Measurements from ENCODE around the gene ZBTB42. TPM values are rescaled to one million over a fixed set of nuclear protein-coding genes. Genes with fewer than 3 reads are reported as not detected.

ZBTB42 gene
- total RNA-seq, 1 experiment from 2014 or later, result 16.5 TPM

DNA sequence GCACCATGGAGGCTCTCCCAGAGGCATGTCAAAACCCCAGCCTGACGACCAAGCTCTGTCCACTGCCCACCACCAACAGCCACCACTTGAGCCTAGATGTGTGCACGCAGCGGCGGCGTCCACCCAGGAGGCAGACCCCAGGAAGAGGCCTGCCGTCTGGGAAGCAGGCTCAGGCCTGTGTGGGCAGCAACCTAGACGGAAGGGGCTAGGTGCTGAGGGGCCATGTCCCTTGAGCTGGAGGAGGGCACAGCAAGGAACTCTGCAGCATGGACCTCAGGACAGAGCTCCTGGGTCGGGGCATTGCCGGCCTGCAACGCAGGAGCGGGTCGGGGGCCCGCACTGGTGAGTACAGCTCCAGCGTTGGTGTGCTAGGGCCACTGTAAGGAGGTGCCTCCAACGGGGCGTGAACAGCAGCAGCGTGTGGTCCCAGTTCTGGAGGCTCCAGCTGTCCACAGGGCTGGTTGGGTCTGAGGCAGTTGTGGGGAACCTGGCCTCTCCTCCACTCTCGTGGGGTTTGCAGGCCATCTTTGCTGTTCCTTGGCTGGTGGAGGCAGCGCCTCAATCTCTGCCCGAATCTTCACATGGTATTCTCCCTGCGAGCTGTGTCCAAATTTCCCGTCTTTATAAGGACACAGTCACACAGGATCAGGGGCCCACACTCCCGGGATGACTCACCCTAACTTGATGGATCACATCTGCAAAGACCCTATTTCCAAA lies 20.5 kb downstream of the ZBTB42 start:
- ATAC-seq, result no peak
- Histone ChIP-seq H3K27me3 (ENCODE audit: control insufficient read depth, insufficient read depth, low read length) (no peaks in the 10 kb centered on the region), H3K4me3 (ENCODE audit: low read depth in 2 of 2, low read length in 2 of 2) (no peak overlapping the region), H3K9me3 (ENCODE audit: control insufficient read depth, insufficient read depth, low read depth, low read length) (no peaks in the 10 kb centered on the region), H3K4me1 (ENCODE audit: control insufficient read depth, insufficient read depth, low read length) (peaks cover 18% of the 10 kb centered on the region), H3K36me3 (ENCODE audit: control insufficient read depth, insufficient read depth, low read length) (no peaks in the 10 kb centered on the region; the same call in 1 of the 2 replicates), H3K27ac (ENCODE audit: low read length) (no peak overlapping the region)
- TF ChIP-seq, protein P1, sequence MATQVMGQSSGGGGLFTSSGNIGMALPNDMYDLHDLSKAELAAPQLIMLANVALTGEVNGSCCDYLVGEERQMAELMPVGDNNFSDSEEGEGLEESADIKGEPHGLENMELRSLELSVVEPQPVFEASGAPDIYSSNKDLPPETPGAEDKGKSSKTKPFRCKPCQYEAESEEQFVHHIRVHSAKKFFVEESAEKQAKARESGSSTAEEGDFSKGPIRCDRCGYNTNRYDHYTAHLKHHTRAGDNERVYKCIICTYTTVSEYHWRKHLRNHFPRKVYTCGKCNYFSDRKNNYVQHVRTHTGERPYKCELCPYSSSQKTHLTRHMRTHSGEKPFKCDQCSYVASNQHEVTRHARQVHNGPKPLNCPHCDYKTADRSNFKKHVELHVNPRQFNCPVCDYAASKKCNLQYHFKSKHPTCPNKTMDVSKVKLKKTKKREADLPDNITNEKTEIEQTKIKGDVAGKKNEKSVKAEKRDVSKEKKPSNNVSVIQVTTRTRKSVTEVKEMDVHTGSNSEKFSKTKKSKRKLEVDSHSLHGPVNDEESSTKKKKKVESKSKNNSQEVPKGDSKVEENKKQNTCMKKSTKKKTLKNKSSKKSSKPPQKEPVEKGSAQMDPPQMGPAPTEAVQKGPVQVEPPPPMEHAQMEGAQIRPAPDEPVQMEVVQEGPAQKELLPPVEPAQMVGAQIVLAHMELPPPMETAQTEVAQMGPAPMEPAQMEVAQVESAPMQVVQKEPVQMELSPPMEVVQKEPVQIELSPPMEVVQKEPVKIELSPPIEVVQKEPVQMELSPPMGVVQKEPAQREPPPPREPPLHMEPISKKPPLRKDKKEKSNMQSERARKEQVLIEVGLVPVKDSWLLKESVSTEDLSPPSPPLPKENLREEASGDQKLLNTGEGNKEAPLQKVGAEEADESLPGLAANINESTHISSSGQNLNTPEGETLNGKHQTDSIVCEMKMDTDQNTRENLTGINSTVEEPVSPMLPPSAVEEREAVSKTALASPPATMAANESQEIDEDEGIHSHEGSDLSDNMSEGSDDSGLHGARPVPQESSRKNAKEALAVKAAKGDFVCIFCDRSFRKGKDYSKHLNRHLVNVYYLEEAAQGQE (IDR thresholded peaks at IDR 0.05; ENCODE audit: insufficient read depth in 1 of 2, low read depth in 2 of 2, low read length in 1 of 2), result no peak
- DNase-seq (ENCODE audit: low read depth, low spot score), result no peak
- intact Hi-C loops (cut with micrococcal nuclease; ENCODE audit: unreplicated experiment) (no loop called here), in situ Hi-C loops (cut with HindIII; ENCODE audit: low pct_unique_long_range_greater_than_20kb, low sequenced_read_pairs) (no loop called here)
- POLR2A ChIA-PET, result interaction anchor here (1.1 kb wide), 1 partner anchor 52 kb away, joined by 5 read pairs; no protein-coding TSS in a partner anchor
- no TSS peak for BruUV-seq (replicated peaks)
- CTCF ChIA-PET, result interaction anchor here (0.9 kb wide), 1 partner anchor 39 kb away, joined by 4 read pairs; no protein-coding TSS in a partner anchor

DNA sequence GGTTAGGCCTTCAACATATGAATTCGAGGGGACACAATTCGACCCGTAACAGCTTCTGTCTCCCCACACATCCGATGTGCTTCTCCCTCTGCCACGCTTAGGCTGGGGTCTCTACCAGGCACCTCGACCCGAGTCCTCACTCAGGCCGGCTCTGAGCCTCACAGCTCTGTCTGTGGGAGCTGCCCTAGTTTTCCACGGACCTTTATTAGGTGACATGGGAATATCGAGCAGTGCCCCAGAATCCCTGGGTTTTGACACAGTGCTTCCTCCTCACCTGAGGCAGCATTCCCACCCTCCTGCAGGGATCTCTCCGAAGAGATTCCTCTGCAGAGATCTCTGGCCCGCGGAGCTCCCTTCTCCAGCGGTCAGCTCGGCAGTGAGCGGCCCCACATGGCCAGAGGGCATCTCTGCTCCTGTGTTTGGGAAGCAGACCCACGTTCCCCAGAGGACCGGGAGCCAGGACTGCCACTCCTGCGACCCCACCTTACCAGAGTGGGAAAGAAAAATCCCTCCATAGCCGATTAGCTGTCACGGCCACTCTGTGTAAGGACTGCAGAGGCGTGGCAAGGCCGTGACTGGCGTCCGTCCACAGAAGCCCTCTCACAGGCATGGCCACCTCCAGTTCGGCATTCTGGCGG lies 21.2 kb downstream of the ZBTB42 start:
- Histone ChIP-seq H3K27me3 (ENCODE audit: control insufficient read depth, insufficient read depth, low read length) (no peaks in the 10 kb centered on the region), H3K9me3 (ENCODE audit: control insufficient read depth, insufficient read depth, low read depth, low read length) (no peaks in the 10 kb centered on the region), H3K4me1 (ENCODE audit: control insufficient read depth, insufficient read depth, low read length) (peaks cover 12% of the 10 kb centered on the region), H3K27ac (ENCODE audit: low read length) (no peak overlapping the region), H3K4me3 (ENCODE audit: low read depth in 2 of 2, low read length in 2 of 2) (no peak overlapping the region), H3K36me3 (ENCODE audit: control insufficient read depth, insufficient read depth, low read length) (no peaks in the 10 kb centered on the region)
- in situ Hi-C loops (cut with HindIII; ENCODE audit: low pct_unique_long_range_greater_than_20kb, low sequenced_read_pairs) (no loop called here), intact Hi-C loops (cut with micrococcal nuclease; ENCODE audit: unreplicated experiment) (no loop called here)
- DNase-seq (ENCODE audit: low read depth, low spot score) (no peak), ATAC-seq (no peak)
- CTCF ChIA-PET, result no interaction called here
- POLR2A ChIA-PET, result no interaction called here
- no TSS peak for BruUV-seq (replicated peaks)
- TF ChIP-seq, protein P1 (IDR thresholded peaks at IDR 0.05; ENCODE audit: insufficient read depth in 1 of 2, low read depth in 2 of 2, low read length in 1 of 2), result no peak
- no peak for TF ChIP-seq SIN3A (IDR thresholded peaks at IDR 0.05; ENCODE audit: borderline replicate concordance, insufficient read depth, low read depth, low read length)
- no peak for TF ChIP-seq TCF7L2 (IDR thresholded peaks at IDR 0.05; ENCODE audit: low read depth, low read length)
- TF ChIP-seq, protein P2, sequence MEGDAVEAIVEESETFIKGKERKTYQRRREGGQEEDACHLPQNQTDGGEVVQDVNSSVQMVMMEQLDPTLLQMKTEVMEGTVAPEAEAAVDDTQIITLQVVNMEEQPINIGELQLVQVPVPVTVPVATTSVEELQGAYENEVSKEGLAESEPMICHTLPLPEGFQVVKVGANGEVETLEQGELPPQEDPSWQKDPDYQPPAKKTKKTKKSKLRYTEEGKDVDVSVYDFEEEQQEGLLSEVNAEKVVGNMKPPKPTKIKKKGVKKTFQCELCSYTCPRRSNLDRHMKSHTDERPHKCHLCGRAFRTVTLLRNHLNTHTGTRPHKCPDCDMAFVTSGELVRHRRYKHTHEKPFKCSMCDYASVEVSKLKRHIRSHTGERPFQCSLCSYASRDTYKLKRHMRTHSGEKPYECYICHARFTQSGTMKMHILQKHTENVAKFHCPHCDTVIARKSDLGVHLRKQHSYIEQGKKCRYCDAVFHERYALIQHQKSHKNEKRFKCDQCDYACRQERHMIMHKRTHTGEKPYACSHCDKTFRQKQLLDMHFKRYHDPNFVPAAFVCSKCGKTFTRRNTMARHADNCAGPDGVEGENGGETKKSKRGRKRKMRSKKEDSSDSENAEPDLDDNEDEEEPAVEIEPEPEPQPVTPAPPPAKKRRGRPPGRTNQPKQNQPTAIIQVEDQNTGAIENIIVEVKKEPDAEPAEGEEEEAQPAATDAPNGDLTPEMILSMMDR (IDR thresholded peaks at IDR 0.05), result no peak
- TF ChIP-seq POLR2AphosphoS5 (IDR thresholded peaks at IDR 0.05; ENCODE audit: low read depth, low read length), result no peak
